ENCODE results near the gene ZSCAN10. TPM values are rescaled to one million over a fixed set of nuclear protein-coding genes. Genes with fewer than 3 reads are reported as not detected.

The ZSCAN10 gene
- total and polyA plus RNA-seq, 9 of the 15 experiments (the other 6 are each of a cell fraction or from before 2014, with no cell fraction given): 0.22 TPM; not detected in 8

DNA sequence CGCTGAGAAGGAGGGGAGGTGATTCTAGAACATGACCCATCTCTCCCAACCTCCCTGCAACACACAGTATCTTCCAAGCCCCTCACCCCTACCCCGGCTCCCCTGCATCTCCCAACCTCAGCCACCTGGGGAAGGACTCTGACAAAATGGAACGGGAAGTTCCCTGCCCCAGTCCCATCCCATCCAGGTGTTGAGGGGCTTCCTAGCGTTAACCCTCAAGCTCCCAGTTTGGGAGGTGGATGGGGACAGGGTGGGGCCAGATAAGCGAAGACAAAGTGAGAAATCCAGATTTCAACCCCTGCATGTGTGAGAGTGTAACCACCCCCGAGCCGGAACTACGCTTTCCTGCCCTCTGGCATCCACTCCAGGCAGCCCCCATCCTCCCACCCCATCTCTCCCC is 1.8 kb downstream of the ZSCAN10 start (continued):
- TF ChIP-seq MAFK (IDR thresholded peaks at IDR 0.05; ENCODE audit: low read length): no peak
- no peak for TF ChIP-seq RBM14 (IDR thresholded peaks at IDR 0.05; ENCODE audit: borderline replicate concordance, insufficient read depth, low read depth, low read length)
- no peak for TF ChIP-seq ZNF324 (CRISPR knock-in tag; IDR thresholded peaks at IDR 0.05)
- no peak for TF ChIP-seq TFAM (CRISPR knock-in tag; conservative IDR thresholded peaks at IDR 0.05)
- TF ChIP-seq CSDE1 (IDR thresholded peaks at IDR 0.05): no peak
- TF ChIP-seq, protein P1, sequence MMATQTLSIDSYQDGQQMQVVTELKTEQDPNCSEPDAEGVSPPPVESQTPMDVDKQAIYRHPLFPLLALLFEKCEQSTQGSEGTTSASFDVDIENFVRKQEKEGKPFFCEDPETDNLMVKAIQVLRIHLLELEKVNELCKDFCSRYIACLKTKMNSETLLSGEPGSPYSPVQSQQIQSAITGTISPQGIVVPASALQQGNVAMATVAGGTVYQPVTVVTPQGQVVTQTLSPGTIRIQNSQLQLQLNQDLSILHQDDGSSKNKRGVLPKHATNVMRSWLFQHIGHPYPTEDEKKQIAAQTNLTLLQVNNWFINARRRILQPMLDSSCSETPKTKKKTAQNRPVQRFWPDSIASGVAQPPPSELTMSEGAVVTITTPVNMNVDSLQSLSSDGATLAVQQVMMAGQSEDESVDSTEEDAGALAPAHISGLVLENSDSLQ (IDR thresholded peaks at IDR 0.05): no peak

DNA sequence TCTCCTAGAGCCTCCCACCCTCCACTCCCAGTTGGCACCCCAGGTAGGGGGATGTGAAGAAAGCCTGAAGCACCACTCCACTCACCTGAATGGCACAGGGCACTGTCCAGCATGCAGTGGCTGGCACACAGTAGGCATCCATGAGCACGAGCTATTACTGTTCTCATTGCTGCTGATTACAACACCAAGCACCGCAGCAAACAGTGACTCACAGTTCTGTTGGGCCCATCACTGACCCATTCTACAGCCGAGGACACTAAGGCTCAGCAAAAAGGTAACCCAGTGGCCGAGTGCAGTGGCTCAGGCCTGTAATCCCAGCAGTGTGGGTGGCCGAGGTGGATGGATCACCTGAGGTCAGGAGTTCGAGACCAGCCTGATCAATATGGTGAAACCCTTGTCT is 2.7 kb downstream of the ZSCAN10 start:
- no peak overlapping the region for H3K4me2 ChIP-seq (ENCODE audit: insufficient read depth, low read length)
- peak overlapping the region; percentile 68 for H2AFZ ChIP-seq (ENCODE audit: low read depth, low read length)
- no peaks in the 10 kb centered on the region for H3K79me2 ChIP-seq (ENCODE audit: control insufficient read depth, insufficient read depth, low read length)
- no peaks in the 10 kb centered on the region for H3K9me1 ChIP-seq (ENCODE audit: control insufficient read depth, insufficient read depth, low read length)
- BruUV-seq (replicated peaks): no TSS peak
- POLR2A ChIA-PET: interaction anchor here (0.6 to 0.7 kb wide), 2 partner anchors 48 to 1343 kb away, joined by 4 read pairs; no protein-coding TSS in a partner anchor
- intact Hi-C loops (cut with micrococcal nuclease) (no loop called here), in situ Hi-C loops (cut with MboI) (no loop called here)
- no peak overlapping the region for H3K9ac ChIP-seq (ENCODE audit: insufficient read depth in 1 of 2, low read depth in 2 of 2, low read length in 2 of 2)
- H3K27me3 ChIP-seq (ENCODE audit: control insufficient read depth in 2 of 2, insufficient read depth in 2 of 2, low read length in 2 of 2): peaks cover 2 to 11% of the 10 kb centered on the region in 2 experiments; a peak in 3 of 5 replicates
- WGBS (ENCODE audit: insufficient coverage, low coverage, missing lambda C conversion rate): 29% methylated on average over 6 of the region's 6 CpGs
- FAIRE-seq (no peak), DNase-seq (ENCODE audit: extremely low read depth in 1 of 4, low spot score in 3 of 4) (no peak), ATAC-seq (no peak)
- CTCF ChIA-PET (ENCODE audit: low intra/inter-chr PET ratio): interaction anchor here (0.9 to 1.3 kb wide), 2 partner anchors 28 to 33 kb away, joined by 3 to 10 read pairs; no protein-coding TSS in a partner anchor
- no peaks in the 10 kb centered on the region for H3K36me3 ChIP-seq (ENCODE audit: control insufficient read depth, insufficient read depth, low read length)
- H3K4me3 ChIP-seq: no peak overlapping the region
- H4K20me1 ChIP-seq (replicated peaks; ENCODE audit: control insufficient read depth, insufficient read depth, low read length): no peaks in the 10 kb centered on the region
- no peaks in the 10 kb centered on the region for H3K9me3 ChIP-seq (replicated peaks; ENCODE audit: control insufficient read depth, insufficient read depth, low read depth, low read length)
- H3K27ac ChIP-seq (ENCODE audit: extremely low read depth, low read depth, low read length): no peak overlapping the region
- H3K4me1 ChIP-seq (replicated peaks in 1 of 2; ENCODE audit: control insufficient read depth in 2 of 2, insufficient read depth in 2 of 2, low read length in 2 of 2): peaks cover 19 to 35% of the 10 kb centered on the region in 2 experiments
- TF ChIP-seq PURB (CRISPR knock-in tag; IDR thresholded peaks at IDR 0.05; ENCODE audit: low read depth) (no peak), BCOR (IDR thresholded peaks at IDR 0.05) (peak; percentile 51; the same call in 1 of the 2 replicates), ELF1 (tag; IDR thresholded peaks at IDR 0.05) (0 out of 2 replicates have a peak, but pooled peaks have one; percentile 3), MED1 (CRISPR knock-in tag; IDR thresholded peaks at IDR 0.05; ENCODE audit: borderline replicate concordance) (no peak), SMARCA5 (IDR thresholded peaks at IDR 0.05) (peak; percentile 27; the same call in 1 of the 2 replicates)
- TF ChIP-seq, protein P2, sequence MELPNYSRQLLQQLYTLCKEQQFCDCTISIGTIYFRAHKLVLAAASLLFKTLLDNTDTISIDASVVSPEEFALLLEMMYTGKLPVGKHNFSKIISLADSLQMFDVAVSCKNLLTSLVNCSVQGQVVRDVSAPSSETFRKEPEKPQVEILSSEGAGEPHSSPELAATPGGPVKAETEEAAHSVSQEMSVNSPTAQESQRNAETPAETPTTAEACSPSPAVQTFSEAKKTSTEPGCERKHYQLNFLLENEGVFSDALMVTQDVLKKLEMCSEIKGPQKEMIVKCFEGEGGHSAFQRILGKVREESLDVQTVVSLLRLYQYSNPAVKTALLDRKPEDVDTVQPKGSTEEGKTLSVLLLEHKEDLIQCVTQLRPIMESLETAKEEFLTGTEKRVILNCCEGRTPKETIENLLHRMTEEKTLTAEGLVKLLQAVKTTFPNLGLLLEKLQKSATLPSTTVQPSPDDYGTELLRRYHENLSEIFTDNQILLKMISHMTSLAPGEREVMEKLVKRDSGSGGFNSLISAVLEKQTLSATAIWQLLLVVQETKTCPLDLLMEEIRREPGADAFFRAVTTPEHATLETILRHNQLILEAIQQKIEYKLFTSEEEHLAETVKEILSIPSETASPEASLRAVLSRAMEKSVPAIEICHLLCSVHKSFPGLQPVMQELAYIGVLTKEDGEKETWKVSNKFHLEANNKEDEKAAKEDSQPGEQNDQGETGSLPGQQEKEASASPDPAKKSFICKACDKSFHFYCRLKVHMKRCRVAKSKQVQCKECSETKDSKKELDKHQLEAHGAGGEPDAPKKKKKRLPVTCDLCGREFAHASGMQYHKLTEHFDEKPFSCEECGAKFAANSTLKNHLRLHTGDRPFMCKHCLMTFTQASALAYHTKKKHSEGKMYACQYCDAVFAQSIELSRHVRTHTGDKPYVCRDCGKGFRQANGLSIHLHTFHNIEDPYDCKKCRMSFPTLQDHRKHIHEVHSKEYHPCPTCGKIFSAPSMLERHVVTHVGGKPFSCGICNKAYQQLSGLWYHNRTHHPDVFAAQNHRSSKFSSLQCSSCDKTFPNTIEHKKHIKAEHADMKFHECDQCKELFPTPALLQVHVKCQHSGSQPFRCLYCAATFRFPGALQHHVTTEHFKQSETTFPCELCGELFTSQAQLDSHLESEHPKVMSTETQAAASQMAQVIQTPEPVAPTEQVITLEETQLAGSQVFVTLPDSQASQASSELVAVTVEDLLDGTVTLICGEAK (IDR thresholded peaks at IDR 0.05): no peak
- TF ChIP-seq, protein P2 (CRISPR knock-in tag; IDR thresholded peaks at IDR 0.05): no peak
